Kidney epithelial cell (primary cell): ENCODE measurements around the gene CIPC. TPM values are rescaled to one million over a fixed set of nuclear protein-coding genes. Genes with fewer than 3 reads are reported as not detected.

Source experiments
- DNase-seq: peaks from one replicate; pipeline ENCODE4 v3.0.0-alpha.2; 2010; ENCODE audit warnings: low read depth
- H3K27me3 ChIP-seq: 2 replicates; pipeline ENCODE4 v1.6.0; 2011; ENCODE audit warnings: low read length; ENCODE audit not compliant: control insufficient read depth, insufficient read depth
- H3K36me3 ChIP-seq: 2 replicates; pipeline ENCODE4 v1.5.1; 2011; ENCODE audit warnings: low read length; ENCODE audit not compliant: control insufficient read depth, insufficient read depth
- H3K4me3 ChIP-seq: 2 replicates; pipeline ENCODE4 v1.5.1; 2011; ENCODE audit warnings: low read depth, mild to moderate bottlenecking, control low read depth, low read length
- total RNA-seq: library from RNA; depleted of rRNA; stranded (reverse); fragments of >200 nt; gene quantifications from 2 replicates; pipeline ENCODE4 v1.2.3, GENCODE V29; 2015
- TF ChIP-seq, protein P1 (sequence below): IDR thresholded peaks from 2 replicates; pipeline ENCODE4 v1.5.1; 2011; ENCODE audit warnings: mild to moderate bottlenecking, moderate library complexity, low read length, control low read depth, inconsistent platforms; ENCODE audit not compliant: insufficient read depth, poor library complexity, severe bottlenecking

Gene CIPC
- total RNA-seq, 1 donor from 2014 or later, result 15.9 TPM

DNA sequence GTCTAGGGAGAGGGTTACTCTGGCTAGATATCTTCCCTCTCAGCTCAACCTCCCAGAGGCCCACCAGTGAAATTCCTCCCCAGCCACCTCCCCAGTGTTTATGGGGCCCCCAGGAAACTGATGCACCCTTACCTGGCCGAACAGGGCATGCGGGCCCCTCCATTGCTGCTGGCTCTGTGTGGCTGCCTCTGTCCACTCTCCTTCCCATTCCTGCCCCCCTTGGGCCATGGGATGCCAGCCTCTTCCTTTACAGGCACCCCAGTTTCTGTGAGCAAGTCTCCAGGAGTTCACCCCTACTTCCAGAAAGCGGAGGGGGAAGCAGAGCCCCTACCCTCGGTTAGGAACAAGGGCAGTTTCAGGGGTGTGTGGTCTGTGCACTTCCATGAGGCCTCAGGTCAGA is 63.0 kb downstream of the CIPC start:
- peaks cover 10% of the 10 kb centered on the region for H3K27me3 ChIP-seq
- no peaks in the 10 kb centered on the region for H3K36me3 ChIP-seq
- no peak overlapping the region for H3K4me3 ChIP-seq
- TF ChIP-seq, protein P1, sequence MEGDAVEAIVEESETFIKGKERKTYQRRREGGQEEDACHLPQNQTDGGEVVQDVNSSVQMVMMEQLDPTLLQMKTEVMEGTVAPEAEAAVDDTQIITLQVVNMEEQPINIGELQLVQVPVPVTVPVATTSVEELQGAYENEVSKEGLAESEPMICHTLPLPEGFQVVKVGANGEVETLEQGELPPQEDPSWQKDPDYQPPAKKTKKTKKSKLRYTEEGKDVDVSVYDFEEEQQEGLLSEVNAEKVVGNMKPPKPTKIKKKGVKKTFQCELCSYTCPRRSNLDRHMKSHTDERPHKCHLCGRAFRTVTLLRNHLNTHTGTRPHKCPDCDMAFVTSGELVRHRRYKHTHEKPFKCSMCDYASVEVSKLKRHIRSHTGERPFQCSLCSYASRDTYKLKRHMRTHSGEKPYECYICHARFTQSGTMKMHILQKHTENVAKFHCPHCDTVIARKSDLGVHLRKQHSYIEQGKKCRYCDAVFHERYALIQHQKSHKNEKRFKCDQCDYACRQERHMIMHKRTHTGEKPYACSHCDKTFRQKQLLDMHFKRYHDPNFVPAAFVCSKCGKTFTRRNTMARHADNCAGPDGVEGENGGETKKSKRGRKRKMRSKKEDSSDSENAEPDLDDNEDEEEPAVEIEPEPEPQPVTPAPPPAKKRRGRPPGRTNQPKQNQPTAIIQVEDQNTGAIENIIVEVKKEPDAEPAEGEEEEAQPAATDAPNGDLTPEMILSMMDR, result no peak
- DNase-seq, result no peak

Other genes starting within 250 kb of the CIPC start
- gene IRF2BPL, start 69.5 kb upstream of the CIPC start, total RNA-seq, result 70.2 and 79.7 TPM in 2 replicates
- 0.21 TPM in 1 of 2 replicates, not detected in the other for gene ZDHHC22, start 43.5 kb downstream of the CIPC start, total RNA-seq
- gene TMEM63C, start 83.5 kb downstream of the CIPC start, total RNA-seq, result 0.62 and 1.1 TPM in 2 replicates
- not detected in 2 replicates for gene NGB, start 172.9 kb downstream of the CIPC start, total RNA-seq
- 21.5 and 34.1 TPM in 2 replicates for gene POMT2, start 222.6 kb downstream of the CIPC start, total RNA-seq
- 37.2 and 48.0 TPM in 2 replicates for gene GSTZ1, start 222.8 kb downstream of the CIPC start, total RNA-seq